ENCODE data around the gene PCK2.

- TF ChIP-seq KDM5B (CRISPR knock-in tag; IDR thresholded peaks at IDR 0.05; ENCODE audit: borderline replicate concordance) (no peak), TAF1 (CRISPR knock-in tag; IDR thresholded peaks at IDR 0.05) (no peak), RFX5 (IDR thresholded peaks at IDR 0.05; ENCODE audit: low read depth, low read length) (no peak), ZNF883 (CRISPR knock-in tag; IDR thresholded peaks at IDR 0.05; ENCODE audit: not compliant biosample characterization) (no peak), RAD51 (IDR thresholded peaks at IDR 0.05; ENCODE audit: borderline replicate concordance) (no peak), ZNF18 (CRISPR knock-in tag; IDR thresholded peaks at IDR 0.05; ENCODE audit: insufficient replicate concordance) (no peak), SETDB1 (CRISPR knock-in tag; IDR thresholded peaks at IDR 0.05; ENCODE audit: borderline replicate concordance) (no peak), MYC (CRISPR knock-in tag; IDR thresholded peaks at IDR 0.05; ENCODE audit: borderline replicate concordance) (no peak), POLR2A (IDR thresholded peaks at IDR 0.05; ENCODE audit: insufficient read depth in 1 of 2, low read depth in 2 of 2, low read length in 2 of 2) (no peak)
- TF ChIP-seq, protein P1, sequence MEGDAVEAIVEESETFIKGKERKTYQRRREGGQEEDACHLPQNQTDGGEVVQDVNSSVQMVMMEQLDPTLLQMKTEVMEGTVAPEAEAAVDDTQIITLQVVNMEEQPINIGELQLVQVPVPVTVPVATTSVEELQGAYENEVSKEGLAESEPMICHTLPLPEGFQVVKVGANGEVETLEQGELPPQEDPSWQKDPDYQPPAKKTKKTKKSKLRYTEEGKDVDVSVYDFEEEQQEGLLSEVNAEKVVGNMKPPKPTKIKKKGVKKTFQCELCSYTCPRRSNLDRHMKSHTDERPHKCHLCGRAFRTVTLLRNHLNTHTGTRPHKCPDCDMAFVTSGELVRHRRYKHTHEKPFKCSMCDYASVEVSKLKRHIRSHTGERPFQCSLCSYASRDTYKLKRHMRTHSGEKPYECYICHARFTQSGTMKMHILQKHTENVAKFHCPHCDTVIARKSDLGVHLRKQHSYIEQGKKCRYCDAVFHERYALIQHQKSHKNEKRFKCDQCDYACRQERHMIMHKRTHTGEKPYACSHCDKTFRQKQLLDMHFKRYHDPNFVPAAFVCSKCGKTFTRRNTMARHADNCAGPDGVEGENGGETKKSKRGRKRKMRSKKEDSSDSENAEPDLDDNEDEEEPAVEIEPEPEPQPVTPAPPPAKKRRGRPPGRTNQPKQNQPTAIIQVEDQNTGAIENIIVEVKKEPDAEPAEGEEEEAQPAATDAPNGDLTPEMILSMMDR (CRISPR knock-in tag; IDR thresholded peaks at IDR 0.05): no peak
- TF ChIP-seq, protein P2, sequence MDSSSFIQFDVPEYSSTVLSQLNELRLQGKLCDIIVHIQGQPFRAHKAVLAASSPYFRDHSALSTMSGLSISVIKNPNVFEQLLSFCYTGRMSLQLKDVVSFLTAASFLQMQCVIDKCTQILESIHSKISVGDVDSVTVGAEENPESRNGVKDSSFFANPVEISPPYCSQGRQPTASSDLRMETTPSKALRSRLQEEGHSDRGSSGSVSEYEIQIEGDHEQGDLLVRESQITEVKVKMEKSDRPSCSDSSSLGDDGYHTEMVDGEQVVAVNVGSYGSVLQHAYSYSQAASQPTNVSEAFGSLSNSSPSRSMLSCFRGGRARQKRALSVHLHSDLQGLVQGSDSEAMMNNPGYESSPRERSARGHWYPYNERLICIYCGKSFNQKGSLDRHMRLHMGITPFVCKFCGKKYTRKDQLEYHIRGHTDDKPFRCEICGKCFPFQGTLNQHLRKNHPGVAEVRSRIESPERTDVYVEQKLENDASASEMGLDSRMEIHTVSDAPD (CRISPR knock-in tag; IDR thresholded peaks at IDR 0.05): no peak
Measured at GRCh38 chr14:24098229-24098926, 4.3 kb downstream of the PCK2 start.
